OCI-LY1 (cell line): ENCODE results near the gene CEACAM19.
"Not testable (repeated sequence)": the region's sequence is repeated elsewhere in the genome, so short reads cannot be mapped to it uniquely, and the experiment has no call there.

Experiments
- H2AFZ ChIP-seq: fragments of 200-600 bp; sonication (generic), shearing (Covaris generic); 2 replicates; pipeline ENCODE4 v1.6.0; 2014; ENCODE audit warnings: antibody characterized with exemption, mild to moderate bottlenecking, low read length
- H3F3A ChIP-seq: fragments of 200-600 bp; sonication (generic), shearing (Covaris generic); 2 replicates; pipeline ENCODE4 v1.6.0; 2014; ENCODE audit warnings: mild to moderate bottlenecking, antibody characterized with exemption, low read length, moderate library complexity; ENCODE audit not compliant: insufficient read depth
- H3K27ac ChIP-seq: fragments of 200-600 bp; sonication (generic); 2 replicates; pipeline ENCODE4 v1.5.1; 2014; ENCODE audit warnings: low read length, mixed run types, mild to moderate bottlenecking, low read depth; ENCODE audit not compliant: poor library complexity, severe bottlenecking
- H3K27me3 ChIP-seq: fragments of 200-600 bp; sonication (generic); 2 replicates; pipeline ENCODE4 v1.6.0; 2014; ENCODE audit warnings: antibody characterized with exemption, mild to moderate bottlenecking, low read length, moderate library complexity; ENCODE audit not compliant: insufficient read depth
- H3K36me3 ChIP-seq: fragments of 200-600 bp; sonication (generic); 2 replicates; pipeline ENCODE4 v1.6.1; 2014; ENCODE audit warnings: mild to moderate bottlenecking, antibody characterized with exemption, low read length, moderate library complexity, mixed read lengths; ENCODE audit not compliant: insufficient read depth
- H3K4me1 ChIP-seq: fragments of 200-600 bp; sonication (generic); 2 replicates; pipeline ENCODE4 v1.5.1; 2014; ENCODE audit warnings: mild to moderate bottlenecking, low read length, moderate library complexity; ENCODE audit not compliant: insufficient read depth, severe bottlenecking
- H3K4me2 ChIP-seq: fragments of 200-600 bp; sonication (generic), shearing (Covaris generic); 2 replicates; pipeline ENCODE4 v1.6.1; 2014; ENCODE audit warnings: low read length
- H3K4me3 ChIP-seq: fragments of 200-600 bp; sonication (generic); 2 replicates; pipeline ENCODE4 v1.5.1; 2014; ENCODE audit warnings: low read length, low read depth, mild to moderate bottlenecking, mixed read lengths; ENCODE audit not compliant: poor library complexity, severe bottlenecking
- H3K79me2 ChIP-seq: fragments of 200-600 bp; shearing (Covaris generic); 2 replicates; pipeline ENCODE4 v1.6.1; 2016; ENCODE audit warnings: mixed run types, low read length, mixed read lengths; ENCODE audit not compliant: insufficient read depth
- H3K9ac ChIP-seq: fragments of 200-600 bp; sonication (generic), shearing (Covaris generic); 2 replicates; pipeline ENCODE4 v1.6.1; 2014; ENCODE audit warnings: mild to moderate bottlenecking, low read length, mixed read lengths
- H3K9me2 ChIP-seq: fragments of 200-600 bp; sonication (generic), shearing (Covaris generic); 2 replicates; pipeline ENCODE4 v1.6.1; 2014; ENCODE audit warnings: low read depth, mild to moderate bottlenecking, low read length, mixed read lengths
- H3K9me3 ChIP-seq: fragments of 200-600 bp; shearing (Covaris generic); 2 replicates; pipeline ENCODE4 v1.6.1; 2014; ENCODE audit warnings: low read length, mixed read lengths
- H4K20me1 ChIP-seq: fragments of 200-600 bp; sonication (generic), shearing (Covaris generic); 2 replicates; pipeline ENCODE4 v1.6.0; 2016; ENCODE audit warnings: mild to moderate bottlenecking, low read length; ENCODE audit not compliant: insufficient read depth
- EZH2 ChIP-seq: fragments of 200-600 bp; sonication (generic), shearing (Covaris generic); IDR thresholded peaks from 2 replicates; pipeline ENCODE4 v1.8.0; 2017; ENCODE audit warnings: borderline replicate concordance, mixed run types, mild to moderate bottlenecking, antibody characterized with exemption, low read length, moderate library complexity, mixed read lengths
- TF ChIP-seq, protein P1 (sequence below): fragments of 200-600 bp; sonication (generic), shearing (Covaris generic); IDR thresholded peaks from 2 replicates; pipeline ENCODE4 v1.5.1; 2017; ENCODE audit warnings: mild to moderate bottlenecking, antibody characterized with exemption, low read length, moderate library complexity, mixed read lengths

CEACAM19 gene

DNA sequence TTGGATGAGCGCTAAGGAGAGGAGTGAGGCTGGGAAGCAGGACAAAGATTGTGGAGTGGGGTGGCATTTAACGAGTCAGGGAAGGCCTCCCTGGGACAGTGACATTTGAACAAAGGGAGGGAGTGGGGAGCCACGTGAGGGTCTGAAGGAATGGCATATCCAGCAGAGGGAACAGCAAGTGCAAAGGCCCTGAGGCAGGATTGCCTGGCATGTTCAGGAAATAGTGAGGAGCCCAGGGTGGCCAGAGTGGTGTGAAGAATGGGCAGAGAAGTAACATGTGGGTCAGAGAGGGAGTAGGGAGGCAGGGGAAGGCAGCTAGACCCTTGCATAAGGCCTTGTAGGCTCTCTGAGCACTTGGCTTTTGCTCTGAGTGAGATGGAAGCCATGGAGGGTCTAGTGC, 42.5 kb upstream of the CEACAM19 start:
- no peaks in the 10 kb centered on the region for H3K9me3 ChIP-seq
- no peak overlapping the region for H3K4me3 ChIP-seq
- H3K27me3 ChIP-seq: no peaks in the 10 kb centered on the region
- H3F3A ChIP-seq: no peaks in the 10 kb centered on the region
- H2AFZ ChIP-seq: no peak overlapping the region
- H4K20me1 ChIP-seq: no peaks in the 10 kb centered on the region
- no peaks in the 10 kb centered on the region for H3K9me2 ChIP-seq
- no peaks in the 10 kb centered on the region for H3K4me1 ChIP-seq
- no peak overlapping the region for H3K27ac ChIP-seq
- no peak for TF ChIP-seq EZH2
- TF ChIP-seq, protein P1, sequence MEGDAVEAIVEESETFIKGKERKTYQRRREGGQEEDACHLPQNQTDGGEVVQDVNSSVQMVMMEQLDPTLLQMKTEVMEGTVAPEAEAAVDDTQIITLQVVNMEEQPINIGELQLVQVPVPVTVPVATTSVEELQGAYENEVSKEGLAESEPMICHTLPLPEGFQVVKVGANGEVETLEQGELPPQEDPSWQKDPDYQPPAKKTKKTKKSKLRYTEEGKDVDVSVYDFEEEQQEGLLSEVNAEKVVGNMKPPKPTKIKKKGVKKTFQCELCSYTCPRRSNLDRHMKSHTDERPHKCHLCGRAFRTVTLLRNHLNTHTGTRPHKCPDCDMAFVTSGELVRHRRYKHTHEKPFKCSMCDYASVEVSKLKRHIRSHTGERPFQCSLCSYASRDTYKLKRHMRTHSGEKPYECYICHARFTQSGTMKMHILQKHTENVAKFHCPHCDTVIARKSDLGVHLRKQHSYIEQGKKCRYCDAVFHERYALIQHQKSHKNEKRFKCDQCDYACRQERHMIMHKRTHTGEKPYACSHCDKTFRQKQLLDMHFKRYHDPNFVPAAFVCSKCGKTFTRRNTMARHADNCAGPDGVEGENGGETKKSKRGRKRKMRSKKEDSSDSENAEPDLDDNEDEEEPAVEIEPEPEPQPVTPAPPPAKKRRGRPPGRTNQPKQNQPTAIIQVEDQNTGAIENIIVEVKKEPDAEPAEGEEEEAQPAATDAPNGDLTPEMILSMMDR: no peak
- no peak overlapping the region for H3K4me2 ChIP-seq
- no peak overlapping the region for H3K9ac ChIP-seq
- H3K36me3 ChIP-seq: no peaks in the 10 kb centered on the region
- no peaks in the 10 kb centered on the region for H3K79me2 ChIP-seq

DNA sequence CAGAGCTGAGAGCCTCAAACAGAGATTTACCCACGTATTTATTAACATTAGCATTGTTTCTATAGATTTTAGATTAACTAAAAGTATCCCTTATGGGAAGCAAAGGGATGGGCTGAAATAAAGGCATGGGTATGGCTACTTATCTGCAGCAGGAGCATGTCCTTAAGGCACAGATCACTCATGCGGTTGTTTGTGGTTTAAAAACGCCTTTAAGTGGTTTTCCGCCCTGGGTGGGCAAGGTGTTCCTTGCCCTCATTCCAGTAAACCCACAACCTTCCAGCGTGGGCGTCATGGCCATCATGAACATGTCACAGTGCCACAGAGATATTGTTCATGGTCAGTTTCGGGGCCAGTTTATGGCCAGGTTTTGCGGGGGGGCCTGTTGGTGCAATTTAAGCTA, 39.7 kb upstream of the CEACAM19 start:
- not testable (repeated sequence) for H3K79me2 ChIP-seq, H3K27me3 ChIP-seq, H3K9me2 ChIP-seq, H3F3A ChIP-seq, H3K4me3 ChIP-seq, H3K4me1 ChIP-seq, H2AFZ ChIP-seq, H3K9ac ChIP-seq, H3K4me2 ChIP-seq, H4K20me1 ChIP-seq, H3K9me3 ChIP-seq, H3K36me3 ChIP-seq, H3K27ac ChIP-seq

DNA sequence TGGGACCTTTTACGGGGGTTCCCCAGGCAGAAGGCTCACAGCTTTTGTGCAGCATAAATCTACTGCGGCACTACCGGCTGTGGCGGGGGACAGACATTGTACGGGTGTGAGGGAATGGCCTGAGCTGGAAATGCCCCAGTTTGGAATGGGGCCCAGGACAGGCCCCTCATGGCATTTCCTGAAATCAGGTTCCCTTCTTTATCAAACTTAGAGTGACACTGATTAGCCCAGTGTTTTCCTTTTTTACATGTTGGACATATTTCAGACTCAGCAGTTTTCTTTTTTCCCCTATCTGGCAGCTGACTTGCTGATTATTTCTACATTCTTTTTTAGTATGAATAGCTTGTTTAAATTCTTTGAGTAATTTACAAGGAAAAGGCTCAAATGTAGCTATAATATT, 37.2 kb upstream of the CEACAM19 start:
- not testable (repeated sequence) for H3K4me3 ChIP-seq, H2AFZ ChIP-seq, H3K9me2 ChIP-seq, H3K9ac ChIP-seq, H3K36me3 ChIP-seq, H3K4me1 ChIP-seq, H3K4me2 ChIP-seq, H3K79me2 ChIP-seq, H3F3A ChIP-seq, H3K27ac ChIP-seq, H3K27me3 ChIP-seq, H3K9me3 ChIP-seq, H4K20me1 ChIP-seq

GRCh38 chr19:44634785-44635184, 36.5 kb upstream of the CEACAM19 start:
- Histone ChIP-seq H3K9me2 (no peaks in the 10 kb centered on the region), H3K27ac (no peak overlapping the region), H3K4me1 (no peaks in the 10 kb centered on the region), H3K79me2 (no peaks in the 10 kb centered on the region), H3F3A (no peaks in the 10 kb centered on the region), H3K4me3 (no peak overlapping the region), H2AFZ (no peak overlapping the region), H3K9ac (no peak overlapping the region), H3K9me3 (no peaks in the 10 kb centered on the region), H3K36me3 (no peaks in the 10 kb centered on the region), H3K4me2 (no peak overlapping the region), H4K20me1 (no peaks in the 10 kb centered on the region), H3K27me3 (no peaks in the 10 kb centered on the region)
- TF ChIP-seq, protein P1: no peak
- TF ChIP-seq EZH2: no peak
